ENCODE measurements around the gene SKAP1.

DNA sequence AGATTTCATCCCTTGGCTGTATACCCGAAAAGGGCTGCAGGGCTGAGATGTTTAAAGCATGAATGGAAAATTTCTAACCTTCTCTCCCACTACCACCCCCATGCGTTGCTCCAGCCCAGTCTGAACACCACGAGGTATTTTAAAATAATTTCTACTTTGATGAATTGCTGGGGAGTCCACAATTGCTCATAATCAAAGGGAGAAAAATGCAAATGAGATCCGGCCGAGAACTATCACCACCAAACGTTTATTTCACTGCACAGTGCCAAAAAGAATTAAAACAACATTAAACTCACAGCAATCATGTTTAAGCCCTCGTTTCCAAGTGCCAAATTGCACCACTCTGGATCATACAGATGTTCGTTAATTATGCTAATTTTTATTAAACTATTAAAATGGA is 285.8 kb downstream of the SKAP1 start:
- TF ChIP-seq, protein P1, sequence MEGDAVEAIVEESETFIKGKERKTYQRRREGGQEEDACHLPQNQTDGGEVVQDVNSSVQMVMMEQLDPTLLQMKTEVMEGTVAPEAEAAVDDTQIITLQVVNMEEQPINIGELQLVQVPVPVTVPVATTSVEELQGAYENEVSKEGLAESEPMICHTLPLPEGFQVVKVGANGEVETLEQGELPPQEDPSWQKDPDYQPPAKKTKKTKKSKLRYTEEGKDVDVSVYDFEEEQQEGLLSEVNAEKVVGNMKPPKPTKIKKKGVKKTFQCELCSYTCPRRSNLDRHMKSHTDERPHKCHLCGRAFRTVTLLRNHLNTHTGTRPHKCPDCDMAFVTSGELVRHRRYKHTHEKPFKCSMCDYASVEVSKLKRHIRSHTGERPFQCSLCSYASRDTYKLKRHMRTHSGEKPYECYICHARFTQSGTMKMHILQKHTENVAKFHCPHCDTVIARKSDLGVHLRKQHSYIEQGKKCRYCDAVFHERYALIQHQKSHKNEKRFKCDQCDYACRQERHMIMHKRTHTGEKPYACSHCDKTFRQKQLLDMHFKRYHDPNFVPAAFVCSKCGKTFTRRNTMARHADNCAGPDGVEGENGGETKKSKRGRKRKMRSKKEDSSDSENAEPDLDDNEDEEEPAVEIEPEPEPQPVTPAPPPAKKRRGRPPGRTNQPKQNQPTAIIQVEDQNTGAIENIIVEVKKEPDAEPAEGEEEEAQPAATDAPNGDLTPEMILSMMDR (IDR thresholded peaks at IDR 0.05): no peak
- TF ChIP-seq POLR2A (IDR thresholded peaks at IDR 0.05): no peak
- no peak for TF ChIP-seq EP300 (IDR thresholded peaks at IDR 0.05)

Data from ovary (tissue), 3 donors.